Gastrocnemius medialis (tissue), 4 donors: ENCODE data around the gene YBEY. TPM values are rescaled to one million over a fixed set of nuclear protein-coding genes. Genes with fewer than 3 reads are reported as not detected.

Experiments
- ATAC-seq, 2 donors: fragments of 150-250 bp; one replicate each; pipeline ENCODE4 v1.9.1; 2016
- DNase-seq, 2 donors: peaks; one replicate each; pipeline ENCODE4 v3.0.0-alpha.2; 2019
- H3K27ac ChIP-seq, 4 donors: fragments of 200-600 bp; sonication (generic); 1 replicate in 1 of 4; 2 replicates in 3 of 4; pipeline ENCODE4 v1.5.1; 2016 to 2018; ENCODE audit warnings: mild to moderate bottlenecking in 2 of 4, moderate library complexity in 1 of 4
- H3K27me3 ChIP-seq, 3 donors: fragments of 200-600 bp; sonication (generic) in 2 of 3; 1 replicate in 1 of 3; 2 replicates in 2 of 3; pipeline versions ENCODE4 v1.5.1 to v1.6.0; 2016 to 2019; ENCODE audit warnings: mild to moderate bottlenecking in 1 of 3, moderate library complexity in 1 of 3
- H3K36me3 ChIP-seq, 2 donors: fragments of 200-600 bp; sonication (generic) in 1 of 2; one replicate each; pipeline ENCODE4 v1.5.1; 2017 to 2018
- H3K4me1 ChIP-seq, 2 donors: fragments of 200-600 bp; sonication (generic) in 1 of 2; one replicate each; pipeline ENCODE4 v1.5.1; 2016 to 2017; ENCODE audit warnings: mild to moderate bottlenecking in 2 of 2
- H3K4me3 ChIP-seq, 4 donors: fragments of 200-600 bp; sonication (generic) in 3 of 4; 1 replicate in 1 of 4; 2 replicates in 3 of 4; pipeline ENCODE4 v1.5.1; 2016 to 2019; ENCODE audit warnings: mild to moderate bottlenecking in 2 of 4
- H3K9me3 ChIP-seq, 3 donors: fragments of 200-600 bp; sonication (generic) in 2 of 3; 1 replicate in 1 of 3; 2 replicates in 2 of 3; pipeline ENCODE4 v1.5.1; 2016 to 2019
- CTCF ChIP-seq, 5 experiments: fragments of 450-650 bp in 3 of 5; fragments of 200-600 bp in 2 of 5; sonication (generic) in 2 of 5; IDR thresholded peaks in 4 of 5; conservative IDR thresholded peaks in 1 of 5; 1 replicate in 4 of 5; 2 replicates in 1 of 5; pipeline ENCODE4 v1.5.1; 2016 to 2019; ENCODE audit warnings: antibody characterized with exemption in 5 of 5, mild to moderate bottlenecking in 3 of 5, moderate library complexity in 3 of 5
- POLR2A ChIP-seq, 2 donors: fragments of 450-650 bp; IDR thresholded peaks; one replicate each; pipeline ENCODE4 v1.6.1; 2017; ENCODE audit warnings: antibody characterized with exemption in 2 of 2, mild to moderate bottlenecking in 2 of 2, moderate library complexity in 2 of 2
- in situ Hi-C, 4 donors: fragments of 200-750 bp; cut with MboI; loops; one replicate each; pipeline versions ENCODE4 v1.15.0 to v1.8.0; 2017; ENCODE audit warnings: low sequenced_read_pairs in 4 of 4
- intact Hi-C: fragments of 100-400 bp; cut with DNase I; formaldehyde crosslinking; loops from one replicate; pipeline ENCODE4 v1.15.1; 2023; ENCODE audit warnings: low total_unique reads
- total RNA-seq, 4 donors: library from RNA; depleted of rRNA; stranded (reverse); fragments of >200 nt; gene quantifications; one replicate each; pipeline versions ENCODE4 v1.1.0 to v1.2.3, GENCODE V29; 2016

The YBEY gene
- total RNA-seq, 4 donors from 2014 or later, result 11.3 to 27.9 (median 18.7) TPM

- in situ Hi-C loops, result no loop called here
- Histone ChIP-seq H3K27ac (no peak overlapping the region), H3K4me3 (no peak overlapping the region), H3K9me3 (no peaks in the 10 kb centered on the region), H3K27me3 (no peaks in the 10 kb centered on the region), H3K36me3 (peaks cover 0 to 92% of the 10 kb centered on the region in 2 donors), H3K4me1 (no peaks in the 10 kb centered on the region)
- intact Hi-C loops, result no loop called here
- ATAC-seq (no peak), DNase-seq (no peak)
- TF ChIP-seq POLR2A (IDR thresholded peaks at IDR 0.05), result no peak
- TF ChIP-seq CTCF (IDR thresholded peaks at IDR 0.05 in 4 of 5, conservative IDR thresholded peaks at IDR 0.05 in 1 of 5), result no peak
Measured at GRCh38 chr21:46265736-46266525, 20.2 kb upstream of the YBEY start.

GRCh38 chr21:46266946-46267345 is 19.2 kb upstream of the YBEY start:
- no peak for DNase-seq
- ATAC-seq, result no peak
- TF ChIP-seq POLR2A (IDR thresholded peaks at IDR 0.05) (no peak), CTCF (IDR thresholded peaks at IDR 0.05 in 4 of 5, conservative IDR thresholded peaks at IDR 0.05 in 1 of 5) (no peak)
- Histone ChIP-seq H3K27me3 (no peaks in the 10 kb centered on the region), H3K27ac (no peak overlapping the region), H3K4me3 (no peak overlapping the region), H3K9me3 (no peaks in the 10 kb centered on the region), H3K36me3 (peaks cover under 1 to 95% of the 10 kb centered on the region in 2 donors), H3K4me1 (no peaks in the 10 kb centered on the region)
- intact Hi-C loops, result no loop called here
- in situ Hi-C loops, result no loop called here

GRCh38 chr21:46268371-46268770 is 17.8 kb upstream of the YBEY start:
- no peak overlapping the region for H3K4me3 ChIP-seq
- intact Hi-C loops, result no loop called here
- no peaks in the 10 kb centered on the region for H3K9me3 ChIP-seq
- no peaks in the 10 kb centered on the region for H3K27me3 ChIP-seq
- H3K27ac ChIP-seq, result no peak overlapping the region
- H3K4me1 ChIP-seq, result no peaks in the 10 kb centered on the region
- peaks cover 4 to 98% of the 10 kb centered on the region in 2 donors for H3K36me3 ChIP-seq
- TF ChIP-seq POLR2A (IDR thresholded peaks at IDR 0.05), result no peak
- no peak for TF ChIP-seq CTCF (IDR thresholded peaks at IDR 0.05 in 4 of 5, conservative IDR thresholded peaks at IDR 0.05 in 1 of 5)
- ATAC-seq (no peak), DNase-seq (no peak)
- in situ Hi-C loops, result no loop called here

GRCh38 chr21:46269466-46269865 is 16.7 kb upstream of the YBEY start:
- DNase-seq (no peak), ATAC-seq (no peak)
- H3K9me3 ChIP-seq, result no peaks in the 10 kb centered on the region
- in situ Hi-C loops, result no loop called here
- intact Hi-C loops, result no loop called here
- H3K27ac ChIP-seq, result no peak overlapping the region
- H3K36me3 ChIP-seq, result peaks cover 4 to 100% of the 10 kb centered on the region in 2 donors
- no peaks in the 10 kb centered on the region for H3K4me1 ChIP-seq
- H3K27me3 ChIP-seq, result no peaks in the 10 kb centered on the region
- H3K4me3 ChIP-seq, result no peak overlapping the region
- TF ChIP-seq CTCF (IDR thresholded peaks at IDR 0.05 in 4 of 5, conservative IDR thresholded peaks at IDR 0.05 in 1 of 5) (no peak), POLR2A (IDR thresholded peaks at IDR 0.05) (no peak)
